Lung (tissue), 12 donors: ENCODE data around the gene MRTFB. TPM values are rescaled to one million over a fixed set of nuclear protein-coding genes. Genes with fewer than 3 reads are reported as not detected.
A peak's percentile ranks its signal among the peaks of the same experiment; 100 is the strongest.

ENCODE experiments used
- ATAC-seq: fragments of 200-7000 bp; cut with Tn5 transposase; one replicate; pipeline ENCODE4 v1.9.1; 2020; ENCODE audit warnings: moderate number of reproducible peaks; ENCODE audit not compliant: insufficient read depth, low FRiP score
- DNase-seq, 3 donors: peaks; one replicate each; pipeline ENCODE4 v3.0.0-alpha.2; 2013 to 2017
- H3K27ac ChIP-seq, 2 donors: one replicate each; pipeline ENCODE4 v1.5.1; 2013; ENCODE audit warnings: mild to moderate bottlenecking in 2 of 2, moderate library complexity in 2 of 2, control low read depth in 1 of 2, inconsistent platforms in 1 of 2, low read depth in 1 of 2, low read length in 1 of 2
- H3K27me3 ChIP-seq, 3 donors: one replicate each; pipeline ENCODE4 v1.5.1; 2013; ENCODE audit warnings: low read length in 2 of 3; ENCODE audit not compliant: control insufficient read depth in 3 of 3, insufficient read depth in 3 of 3
- H3K36me3 ChIP-seq, 4 donors: one replicate each; pipeline ENCODE4 v1.5.1; 2013; ENCODE audit warnings: low read length in 4 of 4, mild to moderate bottlenecking in 1 of 4, moderate library complexity in 1 of 4; ENCODE audit not compliant: control insufficient read depth in 4 of 4, insufficient read depth in 4 of 4
- H3K4me1 ChIP-seq, 5 donors: one replicate each; pipeline ENCODE4 v1.5.1; 2013; ENCODE audit warnings: low read length in 5 of 5, mild to moderate bottlenecking in 2 of 5, moderate library complexity in 1 of 5; ENCODE audit not compliant: control insufficient read depth in 5 of 5, insufficient read depth in 5 of 5
- H3K4me3 ChIP-seq: one replicate; pipeline ENCODE4 v1.5.1; 2013; ENCODE audit warnings: mild to moderate bottlenecking, control low read depth, moderate library complexity
- H3K9ac ChIP-seq, 2 donors: one replicate each; pipeline ENCODE4 v1.5.1; 2013; ENCODE audit warnings: low read length in 2 of 2, control low read depth in 1 of 2; ENCODE audit not compliant: insufficient read depth in 1 of 2
- H3K9me3 ChIP-seq, 4 donors: one replicate each; pipeline ENCODE4 v1.5.1; 2013; ENCODE audit warnings: low read length in 3 of 4, mild to moderate bottlenecking in 1 of 4, moderate library complexity in 1 of 4; ENCODE audit not compliant: control insufficient read depth in 4 of 4, insufficient read depth in 3 of 4
- WGBS, 2 donors: extraction: QIAGEN DNeasy Blood & Tissue Kit; methylation state at CpG; one replicate each; pipeline ENCODE4 v1.1.7; 2013; 5-methylcytosine and 5-hydroxymethylcytosine counted together
- polyA plus RNA-seq, 2 donors: library from polyadenylated mRNA; stranded (reverse); fragments of 200-250 nt; gene quantifications; one replicate each; pipeline ENCODE4 v1.2.1, GENCODE V29; 2013
- total RNA-seq, 2 donors: library from RNA; depleted of rRNA in 1 of 2; stranded (reverse); fragments of >200 nt in 1 of 2; gene quantifications; one replicate each; pipeline ENCODE4 v1.2.1, GENCODE V29; 2014 to 2021
- TF ChIP-seq, protein P1 (sequence below): IDR thresholded peaks from 2 replicates; pipeline ENCODE4 v1.5.1; 2012; ENCODE audit warnings: mild to moderate bottlenecking; ENCODE audit errors: control extremely low read depth, extremely low read depth
- donor health status: control.
- donor health status: control.
- donor health status: Bipolar disorder and iron deficiency.
- donor health status: healthy.
- donor health status: DM: yes; HTN: yes; CAD: no.

MRTFB gene
- total and polyA plus RNA-seq, 4 donors = 8.8 to 50.9 (median 27.8) TPM

DNA sequence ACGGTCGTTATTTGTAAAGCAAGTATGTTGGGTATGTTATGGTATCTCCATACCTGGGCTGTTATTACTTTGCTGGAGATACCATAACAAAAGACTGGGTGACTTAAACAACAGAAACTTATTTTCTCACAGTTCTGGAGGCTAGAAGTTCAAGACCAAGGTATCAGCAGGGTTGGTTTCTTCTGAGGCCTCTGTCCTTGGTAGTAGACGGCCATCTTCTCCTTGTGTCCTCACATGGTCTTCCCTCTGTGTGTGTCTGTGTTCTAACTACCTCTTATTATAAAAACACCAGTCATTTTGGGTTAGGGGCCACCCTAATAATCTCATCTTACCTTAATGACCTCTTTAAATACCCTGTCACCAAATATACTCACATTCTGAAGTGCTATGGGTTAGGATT, 33.2 kb upstream of the MRTFB start:
- H3K36me3 ChIP-seq = no peaks in the 10 kb centered on the region
- H3K9me3 ChIP-seq = peaks cover 0 to 3% (median 0%) of the 10 kb centered on the region in 4 donors
- WGBS, 2 donors = 95 to 99% methylated on average over 3 of the region's 3 CpGs
- no peak overlapping the region for H3K9ac ChIP-seq
- TF ChIP-seq, protein P1, sequence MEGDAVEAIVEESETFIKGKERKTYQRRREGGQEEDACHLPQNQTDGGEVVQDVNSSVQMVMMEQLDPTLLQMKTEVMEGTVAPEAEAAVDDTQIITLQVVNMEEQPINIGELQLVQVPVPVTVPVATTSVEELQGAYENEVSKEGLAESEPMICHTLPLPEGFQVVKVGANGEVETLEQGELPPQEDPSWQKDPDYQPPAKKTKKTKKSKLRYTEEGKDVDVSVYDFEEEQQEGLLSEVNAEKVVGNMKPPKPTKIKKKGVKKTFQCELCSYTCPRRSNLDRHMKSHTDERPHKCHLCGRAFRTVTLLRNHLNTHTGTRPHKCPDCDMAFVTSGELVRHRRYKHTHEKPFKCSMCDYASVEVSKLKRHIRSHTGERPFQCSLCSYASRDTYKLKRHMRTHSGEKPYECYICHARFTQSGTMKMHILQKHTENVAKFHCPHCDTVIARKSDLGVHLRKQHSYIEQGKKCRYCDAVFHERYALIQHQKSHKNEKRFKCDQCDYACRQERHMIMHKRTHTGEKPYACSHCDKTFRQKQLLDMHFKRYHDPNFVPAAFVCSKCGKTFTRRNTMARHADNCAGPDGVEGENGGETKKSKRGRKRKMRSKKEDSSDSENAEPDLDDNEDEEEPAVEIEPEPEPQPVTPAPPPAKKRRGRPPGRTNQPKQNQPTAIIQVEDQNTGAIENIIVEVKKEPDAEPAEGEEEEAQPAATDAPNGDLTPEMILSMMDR = no peak
- DNase-seq (no peak), ATAC-seq (no peak)
- no peaks in the 10 kb centered on the region for H3K27me3 ChIP-seq
- no peaks in the 10 kb centered on the region for H3K4me1 ChIP-seq
- H3K4me3 ChIP-seq = no peak overlapping the region
- no peak overlapping the region for H3K27ac ChIP-seq

DNA sequence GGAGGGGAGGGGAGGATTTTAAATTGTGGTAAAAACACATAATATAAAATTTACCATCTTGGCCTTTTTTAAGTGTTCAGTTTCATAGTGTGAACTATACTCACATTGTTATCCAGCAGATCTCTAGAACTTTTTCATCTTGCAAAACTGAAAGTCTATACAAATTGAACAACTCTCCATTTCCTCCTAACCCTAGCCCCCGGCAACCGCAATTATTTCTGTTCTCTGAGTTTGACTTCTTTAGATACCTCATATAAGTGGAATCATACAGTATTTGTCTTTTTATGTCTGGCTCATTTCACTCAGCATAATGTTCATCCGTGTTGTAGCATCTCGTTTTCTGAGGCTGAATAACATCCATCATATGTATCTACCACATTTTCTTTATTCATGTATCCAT, 30.0 kb upstream of the MRTFB start:
- Histone ChIP-seq H3K27me3 (no peaks in the 10 kb centered on the region), H3K9ac (no peak overlapping the region), H3K4me1 (no peaks in the 10 kb centered on the region), H3K36me3 (no peaks in the 10 kb centered on the region), H3K27ac (no peak overlapping the region), H3K9me3 (peaks cover 0 to 3% (median 0%) of the 10 kb centered on the region in 4 donors), H3K4me3 (no peak overlapping the region)
- TF ChIP-seq, protein P1 = no peak
- DNase-seq (no peak), ATAC-seq (no peak)
- 60 to 66% methylated on average over 4 of the region's 4 CpGs for WGBS, 2 donors

DNA sequence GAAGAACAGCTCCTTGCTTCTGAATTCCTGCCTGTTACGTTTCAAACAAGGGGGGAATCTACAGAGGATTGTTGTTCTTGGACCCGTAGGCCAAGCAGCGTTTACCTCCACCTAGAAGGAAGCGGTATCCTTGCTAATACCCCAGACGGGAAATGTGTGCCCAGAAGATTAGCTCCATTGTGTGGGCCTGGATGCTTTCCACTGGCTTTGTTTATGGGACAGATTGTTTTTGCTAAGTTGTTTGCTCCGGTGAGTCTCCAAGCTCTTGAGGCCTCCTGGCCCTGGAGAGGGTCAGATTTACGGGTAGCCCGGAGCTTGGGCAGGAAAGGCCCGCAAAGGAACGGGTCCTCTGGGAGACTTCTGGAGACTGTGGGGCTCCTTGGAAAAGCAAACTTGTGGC, 28.4 kb upstream of the MRTFB start:
- whole genome bisulfite sequencing, 2 donors = 66 to 73% methylated on average over 10 of the region's 10 CpGs
- Histone ChIP-seq H3K27me3 (no peaks in the 10 kb centered on the region), H3K4me1 (no peaks in the 10 kb centered on the region), H3K9me3 (peaks cover 0 to 3% (median 0%) of the 10 kb centered on the region in 4 donors), H3K4me3 (no peak overlapping the region), H3K9ac (no peak overlapping the region), H3K27ac (no peak overlapping the region), H3K36me3 (no peaks in the 10 kb centered on the region)
- TF ChIP-seq, protein P1 = no peak
- DNase-seq (peak in 2 of 3 donors; percentile 20 to 40), ATAC-seq (no peak)

DNA sequence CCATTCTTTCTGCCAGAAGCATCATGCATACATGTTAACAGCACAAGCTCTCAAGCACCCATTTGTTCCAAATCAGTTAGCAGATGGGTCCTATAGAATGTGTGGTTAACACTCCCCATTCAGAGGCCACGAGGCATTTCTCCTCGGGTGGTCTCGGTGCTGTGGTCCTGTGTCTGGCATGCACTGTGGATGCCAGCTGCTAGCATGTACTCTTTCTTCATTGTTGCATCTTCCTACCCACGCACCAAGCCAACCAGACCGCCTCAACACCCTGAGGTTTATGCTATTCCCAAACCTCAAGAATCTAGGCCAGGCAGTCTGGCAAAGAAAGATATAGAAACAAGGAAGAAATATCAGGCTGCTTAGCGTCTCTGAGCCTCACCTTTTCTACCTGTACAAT, 27.8 kb upstream of the MRTFB start:
- Histone ChIP-seq H3K4me1 (no peaks in the 10 kb centered on the region), H3K36me3 (no peaks in the 10 kb centered on the region), H3K4me3 (no peak overlapping the region), H3K27me3 (no peaks in the 10 kb centered on the region), H3K9me3 (peaks cover 0 to 3% (median 0%) of the 10 kb centered on the region in 4 donors), H3K9ac (no peak overlapping the region), H3K27ac (peak overlapping the region in 1 of 2 donors; percentile 15)
- ATAC-seq (no peak), DNase-seq (no peak)
- WGBS, 2 donors = 82 to 85% methylated on average over 6 of the region's 6 CpGs
- TF ChIP-seq, protein P1 = no peak
